IMR-90 (cell line): ENCODE results near the gene EME2.

Source experiments
- CEBPB ChIP-seq: IDR thresholded peaks from 2 replicates; pipeline ENCODE4 v1.6.1; 2012; ENCODE audit warnings: low read depth, low read length, improper control_type of control experiment
- MAFK ChIP-seq: IDR thresholded peaks from 2 replicates; pipeline ENCODE4 v1.6.1; 2012; ENCODE audit warnings: low read depth, low read length, improper control_type of control experiment
- MXI1 ChIP-seq: IDR thresholded peaks from 2 replicates; pipeline ENCODE4 v1.6.1; 2012; ENCODE audit warnings: low read depth, mild to moderate bottlenecking, low read length, moderate library complexity, borderline replicate concordance
- POLR2A ChIP-seq: IDR thresholded peaks from 2 replicates; pipeline ENCODE4 v1.6.1; 2012; ENCODE audit warnings: mild to moderate bottlenecking, low read depth, low read length
- RAD21 ChIP-seq: IDR thresholded peaks from 2 replicates; pipeline ENCODE4 v1.6.1; 2012; ENCODE audit warnings: low read length, improper control_type of control experiment
- RFX5 ChIP-seq: IDR thresholded peaks from 2 replicates; pipeline ENCODE4 v1.8.0; 2012; ENCODE audit warnings: low read depth, mild to moderate bottlenecking, low read length, moderate library complexity
- SMC3 ChIP-seq: fragments of 150-350 bp; IDR thresholded peaks from 2 replicates; pipeline ENCODE4 v1.6.1; 2016; ENCODE audit warnings: low read depth, mild to moderate bottlenecking, antibody characterized with exemption, low read length, moderate library complexity
- TF ChIP-seq, protein P1 (sequence below): conservative IDR thresholded peaks from 2 replicates; pipeline ENCODE4 v1.5.1; 2012; ENCODE audit warnings: mild to moderate bottlenecking, low read depth, low read length, improper control_type of control experiment
- TF ChIP-seq, protein P2 (sequence below): fragments of 150-350 bp; IDR thresholded peaks from 2 replicates; pipeline ENCODE4 v1.6.1; 2016; ENCODE audit warnings: low read depth, mild to moderate bottlenecking, low read length, moderate library complexity, borderline replicate concordance

DNA sequence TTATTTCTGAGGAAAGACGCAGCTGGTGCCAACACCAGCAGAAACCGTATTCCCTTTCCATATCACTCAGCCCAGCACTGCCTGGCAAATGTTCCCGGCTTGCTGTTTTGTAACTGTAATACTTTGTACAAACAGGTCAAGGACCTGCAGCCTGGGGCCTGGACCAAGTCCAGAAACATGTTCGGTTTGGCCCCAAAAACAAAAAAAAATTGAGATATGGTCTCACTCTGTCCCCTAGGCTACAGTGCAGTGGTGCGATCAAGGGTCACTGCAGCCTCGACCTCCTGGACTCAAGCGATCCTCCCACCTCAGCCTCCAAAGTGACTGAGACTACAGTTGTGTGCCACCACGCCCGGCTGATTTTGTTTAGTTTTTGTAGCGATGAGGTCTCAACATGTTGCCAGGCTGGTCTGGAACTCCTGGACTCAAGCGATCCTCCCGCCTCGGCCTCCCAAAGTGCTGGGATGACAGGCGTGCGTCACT lies 52.8 kb downstream of the EME2 start:
- TF ChIP-seq MAFK (no peak), POLR2A (no peak), RFX5 (no peak), MXI1 (no peak), CEBPB (no peak), SMC3 (no peak), RAD21 (no peak)
- TF ChIP-seq, protein P1, sequence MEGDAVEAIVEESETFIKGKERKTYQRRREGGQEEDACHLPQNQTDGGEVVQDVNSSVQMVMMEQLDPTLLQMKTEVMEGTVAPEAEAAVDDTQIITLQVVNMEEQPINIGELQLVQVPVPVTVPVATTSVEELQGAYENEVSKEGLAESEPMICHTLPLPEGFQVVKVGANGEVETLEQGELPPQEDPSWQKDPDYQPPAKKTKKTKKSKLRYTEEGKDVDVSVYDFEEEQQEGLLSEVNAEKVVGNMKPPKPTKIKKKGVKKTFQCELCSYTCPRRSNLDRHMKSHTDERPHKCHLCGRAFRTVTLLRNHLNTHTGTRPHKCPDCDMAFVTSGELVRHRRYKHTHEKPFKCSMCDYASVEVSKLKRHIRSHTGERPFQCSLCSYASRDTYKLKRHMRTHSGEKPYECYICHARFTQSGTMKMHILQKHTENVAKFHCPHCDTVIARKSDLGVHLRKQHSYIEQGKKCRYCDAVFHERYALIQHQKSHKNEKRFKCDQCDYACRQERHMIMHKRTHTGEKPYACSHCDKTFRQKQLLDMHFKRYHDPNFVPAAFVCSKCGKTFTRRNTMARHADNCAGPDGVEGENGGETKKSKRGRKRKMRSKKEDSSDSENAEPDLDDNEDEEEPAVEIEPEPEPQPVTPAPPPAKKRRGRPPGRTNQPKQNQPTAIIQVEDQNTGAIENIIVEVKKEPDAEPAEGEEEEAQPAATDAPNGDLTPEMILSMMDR, result no peak
- TF ChIP-seq, protein P2, sequence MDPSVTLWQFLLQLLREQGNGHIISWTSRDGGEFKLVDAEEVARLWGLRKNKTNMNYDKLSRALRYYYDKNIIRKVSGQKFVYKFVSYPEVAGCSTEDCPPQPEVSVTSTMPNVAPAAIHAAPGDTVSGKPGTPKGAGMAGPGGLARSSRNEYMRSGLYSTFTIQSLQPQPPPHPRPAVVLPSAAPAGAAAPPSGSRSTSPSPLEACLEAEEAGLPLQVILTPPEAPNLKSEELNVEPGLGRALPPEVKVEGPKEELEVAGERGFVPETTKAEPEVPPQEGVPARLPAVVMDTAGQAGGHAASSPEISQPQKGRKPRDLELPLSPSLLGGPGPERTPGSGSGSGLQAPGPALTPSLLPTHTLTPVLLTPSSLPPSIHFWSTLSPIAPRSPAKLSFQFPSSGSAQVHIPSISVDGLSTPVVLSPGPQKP, result no peak
